T-helper 1 cell treated with Interleukin-12 subunit alpha and Interleukin-12 subunit beta and Interleukin-4 antibody, amounts not matched to agents 30 ng/mL and 1 ng/mL, for 36 hours (primary cell): Measurements from ENCODE around the gene CCDC146. TPM values are rescaled to one million over a fixed set of nuclear protein-coding genes. Genes with fewer than 3 reads are reported as not detected.

Experiments used
- intact Hi-C: fragments of 100-400 bp; cut with micrococcal nuclease; formaldehyde crosslinking; loops from one replicate; pipeline ENCODE4 v1.15.1; 2024
- total RNA-seq: library from RNA; stranded (reverse); gene quantifications from 2 replicates; pipeline ENCODE4 v1.2.3, GENCODE V29; 2022

The CCDC146 gene
- total RNA-seq, 1 donor from 2014 or later = 11.6 TPM

- intact Hi-C loops = no loop called here
Measured at GRCh38 chr7:77282897-77283296, 160.5 kb downstream of the CCDC146 start.

- intact Hi-C loops = no loop called here
Measured at GRCh38 chr7:77284005-77284404, 161.6 kb downstream of the CCDC146 start.

- intact Hi-C loops = no loop called here
Measured at GRCh38 chr7:77284616-77285015, 162.2 kb downstream of the CCDC146 start.

- intact Hi-C loops = no loop called here
Measured at GRCh38 chr7:77288676-77289320, 166.4 kb downstream of the CCDC146 start.

GRCh38 chr7:77289387-77289786 is 167.0 kb downstream of the CCDC146 start:
- intact Hi-C loops = no loop called here

- intact Hi-C loops = no loop called here
Measured at GRCh38 chr7:77290425-77290824, 168.0 kb downstream of the CCDC146 start.

GRCh38 chr7:77293046-77293445 is 170.6 kb downstream of the CCDC146 start:
- intact Hi-C loops = no loop called here

GRCh38 chr7:77295549-77295948 is 173.1 kb downstream of the CCDC146 start:
- intact Hi-C loops = no loop called here

- intact Hi-C loops = no loop called here
Measured at GRCh38 chr7:77306231-77307067, 184.0 kb downstream of the CCDC146 start.

GRCh38 chr7:77308792-77309191 is 186.4 kb downstream of the CCDC146 start:
- intact Hi-C loops = no loop called here

GRCh38 chr7:77309714-77310220 is 187.4 kb downstream of the CCDC146 start:
- intact Hi-C loops = no loop called here

GRCh38 chr7:77310982-77311381 is 188.6 kb downstream of the CCDC146 start:
- intact Hi-C loops = no loop called here

GRCh38 chr7:77313085-77313484 is 190.7 kb downstream of the CCDC146 start:
- intact Hi-C loops = no loop called here

- intact Hi-C loops = no loop called here
Measured at GRCh38 chr7:77313876-77314480, 191.6 kb downstream of the CCDC146 start.

- intact Hi-C loops = no loop called here
Measured at GRCh38 chr7:77315182-77315591, 192.8 kb downstream of the CCDC146 start.

GRCh38 chr7:77316219-77316978 is 194.0 kb downstream of the CCDC146 start:
- intact Hi-C loops = no loop called here

- intact Hi-C loops = no loop called here
Measured at GRCh38 chr7:77318019-77318418, 195.6 kb downstream of the CCDC146 start.

- intact Hi-C loops = no loop called here
Measured at GRCh38 chr7:77320137-77320536, 197.7 kb downstream of the CCDC146 start.

GRCh38 chr7:77320714-77321113 is 198.3 kb downstream of the CCDC146 start:
- intact Hi-C loops = no loop called here

GRCh38 chr7:77321300-77321699 is 198.9 kb downstream of the CCDC146 start:
- intact Hi-C loops = no loop called here

- intact Hi-C loops = no loop called here
Measured at GRCh38 chr7:77326131-77326530, 203.7 kb downstream of the CCDC146 start.
